Bronchial epithelial cell (primary cell): Measurements from ENCODE around the gene AQP12A. TPM values are rescaled to one million over a fixed set of nuclear protein-coding genes. Genes with fewer than 3 reads are reported as not detected.
"Not testable (repeated sequence)": the region's sequence is repeated elsewhere in the genome, so short reads cannot be mapped to it uniquely, and the experiment has no call there.

Source experiments
- DNase-seq: peaks from one replicate; pipeline ENCODE4 v3.0.0-alpha.2; 2010; ENCODE audit warnings: low read depth
- FAIRE-seq: peaks from 2 replicates; lab custom pipeline; 2011; peaks lifted over from hg19 to GRCh38; lab: Jason Lieb, UNC
- H3K27me3 ChIP-seq: 2 replicates; pipeline ENCODE4 v1.5.1; 2011; ENCODE audit warnings: low read length; ENCODE audit not compliant: control insufficient read depth, insufficient read depth
- H3K36me3 ChIP-seq: 2 replicates; pipeline ENCODE4 v1.5.1; 2011; ENCODE audit warnings: low read length; ENCODE audit not compliant: control insufficient read depth, insufficient read depth
- H3K4me3 ChIP-seq: 2 replicates; pipeline ENCODE4 v1.5.1; 2011; ENCODE audit warnings: mild to moderate bottlenecking, low read depth, low read length, control low read depth
- total RNA-seq: library from RNA; depleted of rRNA; stranded (reverse); fragments of >200 nt; gene quantifications from 2 replicates; pipeline ENCODE4 v1.2.1, GENCODE V29; 2014
- TF ChIP-seq, protein P1 (sequence below): IDR thresholded peaks from 2 replicates; pipeline ENCODE4 v1.5.1; 2011; ENCODE audit warnings: mild to moderate bottlenecking, moderate library complexity, low read length, control low read depth, inconsistent platforms; ENCODE audit not compliant: insufficient read depth, severe bottlenecking

AQP12A gene
- total RNA-seq, 1 donor from 2014 or later: not detected

DNA sequence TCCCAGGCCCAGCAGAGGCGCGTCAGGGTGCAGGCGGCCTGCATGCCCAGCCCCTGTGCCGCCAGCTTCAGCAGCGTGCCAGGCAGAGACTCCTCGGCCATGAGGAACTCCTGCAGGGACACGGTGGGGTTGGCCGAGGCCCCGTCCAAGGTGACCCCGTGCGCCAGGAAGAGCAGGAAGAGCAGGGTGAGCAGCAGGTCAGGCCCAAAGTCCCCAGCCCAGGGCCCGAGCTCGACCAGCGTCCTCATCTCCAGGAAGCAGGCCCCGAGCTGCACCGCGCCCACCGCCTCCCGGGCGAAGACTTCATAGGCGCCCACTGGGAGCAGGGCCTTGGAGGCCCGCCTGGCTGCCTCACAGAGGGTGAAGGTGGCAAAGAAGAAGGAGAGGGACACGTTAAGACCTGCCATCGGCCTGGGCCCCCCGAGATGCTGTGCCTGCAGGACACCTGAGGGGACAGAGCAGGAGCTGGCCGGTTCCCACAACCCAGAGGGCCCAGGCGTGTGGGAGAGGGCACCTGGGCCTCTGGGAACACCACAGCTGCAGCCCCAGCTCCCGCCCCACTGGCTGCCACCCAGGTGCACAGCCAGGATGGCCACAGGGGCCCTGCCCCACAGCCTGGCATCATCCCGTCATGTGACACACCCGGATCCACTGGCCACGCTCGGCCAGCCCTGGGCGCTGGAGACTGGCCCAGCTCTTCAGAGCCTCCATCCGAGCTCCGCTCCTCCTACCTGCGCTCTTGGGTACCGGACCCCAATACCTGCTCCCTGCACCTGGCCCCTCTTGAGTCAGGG, 9.0 kb upstream of the AQP12A start, which contains the start of gene AQP12B:
AQP12B (minus strand) TSS at position 455 of the 794 bp plus-strand sequence; CDS start at position 407, 48 bp downstream.
- FAIRE-seq: peak; percentile 58
- H3K4me3 ChIP-seq, H3K27me3 ChIP-seq, H3K36me3 ChIP-seq, DNase-seq: not testable (repeated sequence)

DNA sequence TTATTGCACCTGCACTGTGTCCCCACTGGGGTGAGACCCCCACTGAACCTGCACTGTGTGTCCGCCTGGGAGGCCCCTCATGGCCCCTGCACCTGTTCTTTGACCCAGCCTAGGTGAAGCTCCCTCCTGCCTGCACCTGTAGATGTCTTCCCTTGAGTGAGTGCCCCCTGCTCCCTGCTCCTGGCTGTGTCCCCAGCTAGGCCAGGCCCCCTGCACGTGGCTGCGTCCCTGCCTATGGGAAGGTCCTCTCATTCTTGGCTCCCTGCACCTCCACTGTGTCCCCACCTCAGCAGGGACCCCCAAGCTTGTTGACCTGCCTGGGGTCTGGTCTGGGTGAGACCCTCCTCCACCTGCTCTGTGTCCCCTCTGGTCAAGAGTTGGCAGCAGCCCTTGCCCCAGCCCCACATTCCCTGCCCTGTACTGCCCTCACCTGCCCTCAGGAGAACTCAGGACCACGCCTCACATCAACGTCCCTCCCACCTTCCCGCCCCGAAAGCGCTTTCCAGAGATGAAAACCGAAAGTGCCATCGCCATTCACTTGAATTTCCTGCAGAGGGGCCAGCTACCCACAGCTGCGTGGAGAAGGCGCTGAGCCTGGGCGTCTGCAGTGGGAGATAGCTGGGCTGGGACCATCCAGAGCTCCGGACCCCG, 8.2 kb upstream of the AQP12A start:
- H3K4me3 ChIP-seq, H3K27me3 ChIP-seq, DNase-seq, H3K36me3 ChIP-seq, FAIRE-seq: not testable (repeated sequence)

DNA sequence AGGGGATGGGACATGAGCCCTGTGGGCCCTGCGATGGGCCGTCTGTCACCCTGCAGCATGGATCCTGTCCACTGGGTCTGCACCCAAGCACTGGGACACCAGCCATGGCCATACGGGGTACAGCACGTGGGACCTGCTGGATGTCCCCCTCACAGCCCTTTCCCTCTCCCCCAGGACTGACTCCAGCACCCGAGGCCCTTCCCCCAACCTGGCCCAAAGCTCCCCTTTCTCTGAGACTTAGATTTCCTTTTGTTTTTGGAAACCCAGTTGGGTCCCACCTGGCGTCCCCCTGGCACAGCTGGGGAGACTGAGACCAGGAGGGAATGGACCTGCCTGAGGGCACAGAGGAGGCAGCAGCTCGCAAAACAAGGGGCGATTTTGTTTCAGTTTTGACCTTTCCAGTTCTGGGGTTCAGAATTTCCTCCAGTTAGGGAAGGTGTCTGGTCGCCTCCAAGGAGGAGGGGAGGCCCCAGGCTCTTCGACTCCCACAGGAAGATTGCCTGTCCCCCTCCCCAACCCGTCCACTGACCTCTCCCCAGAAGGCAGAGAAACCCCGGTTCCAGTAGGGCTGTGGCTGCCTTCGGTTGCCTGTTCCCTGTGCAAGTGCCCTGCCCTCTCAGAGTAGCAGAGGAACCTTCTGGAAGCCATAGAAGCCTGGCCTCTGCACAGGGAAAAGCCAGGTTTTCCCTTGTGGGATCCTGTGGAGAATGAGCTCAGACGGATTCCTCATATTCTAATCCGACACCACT, 7.5 kb upstream of the AQP12A start:
- FAIRE-seq, H3K27me3 ChIP-seq, DNase-seq, H3K4me3 ChIP-seq, H3K36me3 ChIP-seq: not testable (repeated sequence)

DNA sequence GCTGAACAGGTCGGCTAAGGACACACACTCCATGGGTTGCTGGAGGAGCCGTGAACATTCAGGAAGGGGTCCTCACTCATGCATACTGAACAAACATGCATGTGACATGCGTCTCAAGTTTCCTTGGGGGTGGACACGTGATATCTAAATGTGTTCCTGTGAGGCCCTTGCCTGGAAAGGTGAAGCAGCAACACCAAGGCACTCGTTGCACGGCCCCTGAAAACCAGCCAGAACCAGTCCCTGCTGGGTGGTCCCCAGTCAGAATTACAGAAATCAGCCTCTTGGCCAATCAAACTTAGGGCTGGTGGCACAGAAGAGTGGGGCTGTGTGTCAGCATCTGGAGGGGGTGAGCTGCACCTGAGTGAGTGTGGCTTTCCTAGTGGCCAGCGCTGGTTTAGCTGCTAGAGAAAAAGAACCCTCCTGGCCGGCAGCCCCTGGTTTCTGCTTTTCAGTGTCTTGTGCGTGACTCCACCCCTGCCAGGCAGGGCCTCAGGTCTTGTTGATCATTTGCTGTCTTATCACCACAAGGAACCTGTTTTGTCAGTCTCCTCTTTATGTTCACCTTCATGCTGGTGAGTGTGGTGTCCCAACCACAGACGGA, 5.8 kb upstream of the AQP12A start:
- Histone ChIP-seq H3K27me3 (no peaks in the 10 kb centered on the region), H3K36me3 (no peaks in the 10 kb centered on the region), H3K4me3 (no peak overlapping the region)
- TF ChIP-seq, protein P1, sequence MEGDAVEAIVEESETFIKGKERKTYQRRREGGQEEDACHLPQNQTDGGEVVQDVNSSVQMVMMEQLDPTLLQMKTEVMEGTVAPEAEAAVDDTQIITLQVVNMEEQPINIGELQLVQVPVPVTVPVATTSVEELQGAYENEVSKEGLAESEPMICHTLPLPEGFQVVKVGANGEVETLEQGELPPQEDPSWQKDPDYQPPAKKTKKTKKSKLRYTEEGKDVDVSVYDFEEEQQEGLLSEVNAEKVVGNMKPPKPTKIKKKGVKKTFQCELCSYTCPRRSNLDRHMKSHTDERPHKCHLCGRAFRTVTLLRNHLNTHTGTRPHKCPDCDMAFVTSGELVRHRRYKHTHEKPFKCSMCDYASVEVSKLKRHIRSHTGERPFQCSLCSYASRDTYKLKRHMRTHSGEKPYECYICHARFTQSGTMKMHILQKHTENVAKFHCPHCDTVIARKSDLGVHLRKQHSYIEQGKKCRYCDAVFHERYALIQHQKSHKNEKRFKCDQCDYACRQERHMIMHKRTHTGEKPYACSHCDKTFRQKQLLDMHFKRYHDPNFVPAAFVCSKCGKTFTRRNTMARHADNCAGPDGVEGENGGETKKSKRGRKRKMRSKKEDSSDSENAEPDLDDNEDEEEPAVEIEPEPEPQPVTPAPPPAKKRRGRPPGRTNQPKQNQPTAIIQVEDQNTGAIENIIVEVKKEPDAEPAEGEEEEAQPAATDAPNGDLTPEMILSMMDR: no peak
- FAIRE-seq (no peak), DNase-seq (peak; percentile 6)

DNA sequence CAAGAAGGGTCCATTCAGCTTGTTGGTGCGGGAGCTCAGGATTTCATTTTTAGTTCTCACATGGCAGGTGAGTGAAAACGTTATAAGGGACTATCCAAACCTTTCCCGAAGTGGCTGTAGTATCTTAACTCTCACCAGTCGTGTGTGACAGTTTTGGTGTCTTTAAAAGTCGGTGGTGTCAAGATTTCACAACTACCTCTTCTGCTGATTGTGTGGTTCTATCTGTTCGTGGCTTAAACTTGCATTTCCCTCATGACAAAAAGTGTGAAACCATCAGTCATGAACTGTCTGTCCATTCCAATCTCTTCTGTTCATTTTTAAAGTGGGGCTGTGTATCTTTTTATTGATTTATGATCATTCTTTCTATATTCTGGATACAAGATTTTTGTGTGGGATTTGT, 5.2 kb upstream of the AQP12A start:
- FAIRE-seq: no peak

DNA sequence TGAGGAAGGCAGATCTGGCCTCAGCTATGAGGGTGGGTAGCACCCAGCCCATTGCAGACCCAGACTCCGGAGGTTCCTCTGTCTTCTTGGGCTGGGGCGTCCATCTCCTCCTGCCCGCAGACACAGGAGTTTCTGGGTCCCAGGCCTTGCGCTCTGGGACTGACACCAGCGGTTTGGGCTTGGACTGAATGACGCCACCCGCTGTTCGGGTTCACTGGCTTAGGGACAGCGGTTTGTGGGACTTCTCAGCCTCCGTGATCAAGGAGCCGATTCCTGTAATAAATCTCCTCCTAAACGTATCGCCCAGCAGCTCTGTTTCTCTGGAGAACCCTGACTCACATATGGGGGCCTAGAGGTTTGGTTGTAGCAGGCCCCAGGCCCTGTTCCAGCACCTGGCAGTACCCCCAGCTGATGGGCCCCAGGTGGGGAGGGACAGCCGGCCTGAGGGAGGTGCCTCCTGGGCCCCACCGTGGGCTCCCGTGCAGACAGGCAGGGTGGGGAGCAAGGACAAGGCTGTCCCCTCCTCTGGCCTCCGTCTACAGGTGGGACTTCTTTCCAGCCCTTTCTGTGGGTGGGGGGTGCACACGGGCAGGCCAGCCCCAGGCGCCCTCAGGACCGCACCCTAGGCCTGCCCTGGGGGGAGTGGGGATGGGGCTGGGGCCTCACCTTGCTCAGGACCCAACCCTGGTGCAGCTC, 4.5 kb upstream of the AQP12A start:
- no peaks in the 10 kb centered on the region for H3K36me3 ChIP-seq
- TF ChIP-seq, protein P1: no peak
- H3K4me3 ChIP-seq: no peak overlapping the region
- FAIRE-seq (no peak), DNase-seq (no peak)
- H3K27me3 ChIP-seq: no peaks in the 10 kb centered on the region

More for the DNA sequence above, 5.2 kb upstream of the AQP12A start:
- H3K27me3 ChIP-seq: no peaks in the 10 kb centered on the region
- TF ChIP-seq, protein P1: no peak
- no peaks in the 10 kb centered on the region for H3K36me3 ChIP-seq
- H3K4me3 ChIP-seq: no peak overlapping the region
- no peak for DNase-seq
